HG03354 (cell line): ENCODE results near the gene SAMD7.

Experiments used
- ATAC-seq: cut with Tn5 transposase; IDR thresholded peaks from one replicate; pipeline ENCODE4 v1.9.1; 2021; ENCODE audit warnings: mild to moderate bottlenecking; ENCODE audit not compliant: unreplicated experiment, poor library complexity, severe bottlenecking

Gene SAMD7

GRCh38 chr3:169964176-169964575 is 52.8 kb downstream of the SAMD7 start:
- ATAC-seq, result no peak

- ATAC-seq, result peak; percentile 38
Measured at GRCh38 chr3:169965562-169966427, 54.4 kb downstream of the SAMD7 start.

GRCh38 chr3:169966428-169966950 is 55.1 kb downstream of the SAMD7 start, which contains the start of gene SEC62:
TSS of gene SEC62 (plus strand) at chr3:169966807. CDS start at chr3:169966823, 16 bp downstream.
- peak; percentile 91 for ATAC-seq

- peak; percentile 51 for ATAC-seq
Measured at GRCh38 chr3:169966951-169967915, 55.9 kb downstream of the SAMD7 start.

- ATAC-seq, result no peak
Measured at GRCh38 chr3:169968224-169968885, 57.0 kb downstream of the SAMD7 start.

- no peak for ATAC-seq
Measured at GRCh38 chr3:169969174-169970095, 58.1 kb downstream of the SAMD7 start.

- ATAC-seq, result no peak
Measured at GRCh38 chr3:169970847-169971246, 59.5 kb downstream of the SAMD7 start.

- no peak for ATAC-seq
Measured at GRCh38 chr3:169971522-169971921, 60.1 kb downstream of the SAMD7 start.

- ATAC-seq, result no peak
Measured at GRCh38 chr3:169980055-169980454, 68.7 kb downstream of the SAMD7 start.

- ATAC-seq, result no peak
Measured at GRCh38 chr3:169984292-169984691, 72.9 kb downstream of the SAMD7 start.
